Body of pancreas (tissue), 4 donors: ENCODE measurements around the gene PCCA. TPM values are rescaled to one million over a fixed set of nuclear protein-coding genes. Genes with fewer than 3 reads are reported as not detected.

Source experiments
- ATAC-seq: fragments of 150-250 bp; one replicate; pipeline ENCODE4 v1.9.1; 2016
- DNase-seq, 4 donors: peaks; one replicate each; pipeline ENCODE4 v3.0.0-alpha.2; 2019
- H3K27ac ChIP-seq, 4 donors: fragments of 200-600 bp; sonication (generic); 1 replicate in 3 of 4; 2 replicates in 1 of 4; pipeline versions ENCODE4 v1.5.1 to v1.6.1; 2016 to 2019; ENCODE audit warnings: mild to moderate bottlenecking in 1 of 4, mixed read lengths in 1 of 4, moderate library complexity in 1 of 4
- H3K27me3 ChIP-seq, 2 donors: fragments of 200-600 bp; sonication (generic); one replicate each; pipeline ENCODE4 v1.6.0; 2016; ENCODE audit warnings: mild to moderate bottlenecking in 1 of 2
- H3K36me3 ChIP-seq, 2 donors: fragments of 200-600 bp; sonication (generic); replicated peaks in 1 of 2; 2 replicates each; pipeline ENCODE4 v1.5.1; 2016; ENCODE audit warnings: low read depth in 2 of 2; ENCODE audit not compliant: insufficient read depth in 1 of 2
- H3K4me1 ChIP-seq: fragments of 200-600 bp; sonication (generic); one replicate; pipeline ENCODE4 v1.6.0; 2016
- H3K4me3 ChIP-seq, 2 donors: fragments of 200-600 bp; sonication (generic); 1 replicate in 1 of 2; 2 replicates in 1 of 2; pipeline ENCODE4 v1.5.1; 2016 to 2019
- H3K9me3 ChIP-seq, 3 donors: fragments of 200-600 bp; sonication (generic); 1 replicate in 2 of 3; 2 replicates in 1 of 3; pipeline ENCODE4 v1.5.1; 2016
- POLR2A ChIP-seq, 3 donors: fragments of 450-650 bp; IDR thresholded peaks; one replicate each; pipeline ENCODE4 v1.6.1; 2016; ENCODE audit warnings: antibody characterized with exemption in 3 of 3, mild to moderate bottlenecking in 2 of 3
- WGBS, 2 donors: methylation state at CpG; one replicate each; pipeline ENCODE4 v1.1.5; 2017; 5-methylcytosine and 5-hydroxymethylcytosine counted together
- intact Hi-C: fragments of 100-400 bp; cut with DNase I; formaldehyde crosslinking; loops from one replicate; pipeline ENCODE4 v1.15.1; 2023
- total RNA-seq, 2 donors: library from RNA; depleted of rRNA; stranded (reverse); fragments of >200 nt; gene quantifications; one replicate each; pipeline ENCODE4 v1.1.0, GENCODE V29; 2016
- TF ChIP-seq, protein P1 (sequence below), 7 experiments: fragments of 450-650 bp in 4 of 7; fragments of 200-600 bp in 3 of 7; sonication (generic) in 3 of 7; IDR thresholded peaks; one replicate each; pipeline ENCODE4 v1.5.1; 2016 to 2019; ENCODE audit warnings: antibody characterized with exemption in 7 of 7

Gene PCCA
- total RNA-seq, 2 donors from 2014 or later: 45.2 to 46.2 TPM

DNA sequence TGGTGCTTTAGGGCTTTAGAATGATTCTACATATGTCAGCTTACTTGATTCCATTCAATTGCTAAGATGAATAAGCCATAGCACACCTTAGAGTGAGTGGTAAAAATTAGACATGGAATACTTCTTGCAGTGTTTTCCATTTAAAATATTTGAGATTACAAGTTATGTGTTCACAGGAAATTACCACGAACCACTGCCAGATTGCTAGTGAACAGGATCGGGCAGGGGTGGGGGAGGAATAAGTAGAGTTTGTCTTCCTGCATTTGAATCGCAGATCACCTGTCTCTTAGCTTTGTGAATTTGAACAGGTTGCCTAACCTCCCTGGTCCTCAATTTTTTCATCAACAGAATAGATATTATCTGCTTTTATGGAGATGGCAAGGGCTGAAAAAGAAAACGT, 375.1 kb downstream of the PCCA start:
- Histone ChIP-seq H3K36me3 (no peaks in the 10 kb centered on the region), H3K27ac (no peak overlapping the region), H3K4me1 (no peaks in the 10 kb centered on the region), H3K9me3 (no peaks in the 10 kb centered on the region), H3K27me3 (no peaks in the 10 kb centered on the region), H3K4me3 (no peak overlapping the region)
- intact Hi-C loops: no loop called here
- ATAC-seq: no peak
- 56 to 61% methylated on average over 4 of the region's 4 CpGs for WGBS, 2 donors
- TF ChIP-seq, protein P1, sequence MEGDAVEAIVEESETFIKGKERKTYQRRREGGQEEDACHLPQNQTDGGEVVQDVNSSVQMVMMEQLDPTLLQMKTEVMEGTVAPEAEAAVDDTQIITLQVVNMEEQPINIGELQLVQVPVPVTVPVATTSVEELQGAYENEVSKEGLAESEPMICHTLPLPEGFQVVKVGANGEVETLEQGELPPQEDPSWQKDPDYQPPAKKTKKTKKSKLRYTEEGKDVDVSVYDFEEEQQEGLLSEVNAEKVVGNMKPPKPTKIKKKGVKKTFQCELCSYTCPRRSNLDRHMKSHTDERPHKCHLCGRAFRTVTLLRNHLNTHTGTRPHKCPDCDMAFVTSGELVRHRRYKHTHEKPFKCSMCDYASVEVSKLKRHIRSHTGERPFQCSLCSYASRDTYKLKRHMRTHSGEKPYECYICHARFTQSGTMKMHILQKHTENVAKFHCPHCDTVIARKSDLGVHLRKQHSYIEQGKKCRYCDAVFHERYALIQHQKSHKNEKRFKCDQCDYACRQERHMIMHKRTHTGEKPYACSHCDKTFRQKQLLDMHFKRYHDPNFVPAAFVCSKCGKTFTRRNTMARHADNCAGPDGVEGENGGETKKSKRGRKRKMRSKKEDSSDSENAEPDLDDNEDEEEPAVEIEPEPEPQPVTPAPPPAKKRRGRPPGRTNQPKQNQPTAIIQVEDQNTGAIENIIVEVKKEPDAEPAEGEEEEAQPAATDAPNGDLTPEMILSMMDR (IDR thresholded peaks at IDR 0.05): no peak
- TF ChIP-seq POLR2A (IDR thresholded peaks at IDR 0.05): no peak
- DNase-seq: no peak

DNA sequence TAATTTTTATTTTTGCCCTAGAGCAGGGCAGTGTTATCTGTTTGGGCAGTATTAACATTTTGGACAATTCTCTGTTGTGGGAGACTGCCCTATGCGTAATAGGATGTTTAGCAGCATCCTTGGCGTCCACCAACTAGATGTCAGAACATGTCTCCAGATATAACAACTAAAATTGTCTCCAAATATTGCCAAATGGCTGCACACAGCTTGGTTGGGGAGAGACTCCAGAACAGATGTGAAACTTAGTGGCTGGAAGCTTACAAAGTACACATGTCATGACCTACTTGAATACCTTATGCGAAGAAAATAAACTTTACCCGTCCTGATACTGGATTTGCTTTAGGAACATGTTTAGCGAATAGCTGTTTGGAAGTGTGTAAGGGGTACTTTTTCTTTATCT, 376.7 kb downstream of the PCCA start:
- no peak for DNase-seq
- ATAC-seq: no peak
- no peaks in the 10 kb centered on the region for H3K36me3 ChIP-seq

DNA sequence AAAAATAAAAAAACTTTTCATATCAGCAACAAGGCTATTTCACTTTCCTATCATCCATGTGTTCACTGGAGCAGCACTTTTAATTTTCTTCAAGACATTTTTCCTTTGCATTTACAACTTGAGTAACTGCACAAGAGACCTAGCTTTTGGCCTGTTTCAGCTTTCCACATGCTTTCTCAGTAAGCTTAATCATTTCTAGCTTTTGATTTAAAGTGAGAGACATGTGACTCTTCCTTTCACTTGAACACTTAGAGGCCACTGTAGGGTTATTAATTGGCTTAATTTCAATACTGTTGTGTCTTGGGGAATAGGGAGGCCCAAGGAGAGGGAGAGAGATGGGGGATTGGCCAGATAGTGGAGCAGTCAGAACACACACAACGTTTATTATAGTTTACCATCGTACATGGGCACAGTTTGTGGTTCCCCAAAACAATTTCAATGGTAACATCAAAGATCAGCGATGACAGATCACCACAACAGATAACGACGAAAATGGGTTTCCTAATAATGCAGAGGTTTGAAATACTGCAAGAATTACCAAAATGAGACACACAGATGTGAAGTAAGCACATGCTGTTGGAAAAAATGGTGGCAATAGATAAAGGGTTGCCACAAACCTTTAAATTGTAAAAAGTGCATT, 382.1 kb downstream of the PCCA start:
- TF ChIP-seq, protein P1 (IDR thresholded peaks at IDR 0.05): no peak
- no peak for TF ChIP-seq POLR2A (IDR thresholded peaks at IDR 0.05)
- intact Hi-C loops: no loop called here
- 69 to 81% methylated on average over 5 of the region's 5 CpGs for WGBS, 2 donors

More for the DNA sequence above, 376.7 kb downstream of the PCCA start:
- no peaks in the 10 kb centered on the region for H3K4me1 ChIP-seq
- H3K4me3 ChIP-seq: no peak overlapping the region
- H3K27me3 ChIP-seq: no peaks in the 10 kb centered on the region
- 88 to 95% methylated on average over 5 of the region's 5 CpGs for WGBS, 2 donors
- TF ChIP-seq, protein P1 (IDR thresholded peaks at IDR 0.05): no peak
- TF ChIP-seq POLR2A (IDR thresholded peaks at IDR 0.05): no peak
- H3K27ac ChIP-seq: no peak overlapping the region
- intact Hi-C loops: no loop called here
- no peaks in the 10 kb centered on the region for H3K9me3 ChIP-seq

DNA sequence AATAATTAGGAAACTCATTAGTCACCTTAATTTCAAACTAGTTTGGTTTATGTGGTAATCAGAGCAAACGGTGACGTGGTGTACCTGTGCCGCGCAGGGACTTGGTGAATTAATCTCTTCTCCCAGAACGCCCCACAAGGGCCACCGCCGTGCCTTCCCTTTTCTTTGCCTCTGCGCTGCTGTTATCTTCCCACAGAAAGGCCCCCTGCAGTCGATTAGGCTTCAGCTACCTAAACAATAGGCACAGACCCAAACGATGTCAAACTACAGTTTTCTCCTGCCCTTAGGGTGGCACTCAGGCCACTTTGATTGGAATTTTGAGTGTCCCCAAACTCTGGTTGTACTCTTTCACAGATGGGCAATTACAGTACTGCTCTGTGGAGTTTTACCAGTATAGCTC, 384.2 kb downstream of the PCCA start:
- intact Hi-C loops: no loop called here
- WGBS, 2 donors: 81% methylated on average over 10 of the region's 10 CpGs
- Histone ChIP-seq H3K27ac (no peak overlapping the region), H3K9me3 (no peaks in the 10 kb centered on the region), H3K36me3 (no peaks in the 10 kb centered on the region), H3K4me3 (no peak overlapping the region), H3K27me3 (no peaks in the 10 kb centered on the region), H3K4me1 (no peaks in the 10 kb centered on the region)
- DNase-seq: no peak
- no peak for ATAC-seq
- TF ChIP-seq, protein P1 (IDR thresholded peaks at IDR 0.05): no peak
- TF ChIP-seq POLR2A (IDR thresholded peaks at IDR 0.05): no peak

More for the DNA sequence above, 382.1 kb downstream of the PCCA start:
- H3K36me3 ChIP-seq: no peaks in the 10 kb centered on the region
- no peaks in the 10 kb centered on the region for H3K27me3 ChIP-seq
- no peaks in the 10 kb centered on the region for H3K4me1 ChIP-seq
- H3K9me3 ChIP-seq: no peaks in the 10 kb centered on the region
- H3K4me3 ChIP-seq: no peak overlapping the region
- no peak overlapping the region for H3K27ac ChIP-seq
- DNase-seq: no peak
- ATAC-seq: no peak

DNA sequence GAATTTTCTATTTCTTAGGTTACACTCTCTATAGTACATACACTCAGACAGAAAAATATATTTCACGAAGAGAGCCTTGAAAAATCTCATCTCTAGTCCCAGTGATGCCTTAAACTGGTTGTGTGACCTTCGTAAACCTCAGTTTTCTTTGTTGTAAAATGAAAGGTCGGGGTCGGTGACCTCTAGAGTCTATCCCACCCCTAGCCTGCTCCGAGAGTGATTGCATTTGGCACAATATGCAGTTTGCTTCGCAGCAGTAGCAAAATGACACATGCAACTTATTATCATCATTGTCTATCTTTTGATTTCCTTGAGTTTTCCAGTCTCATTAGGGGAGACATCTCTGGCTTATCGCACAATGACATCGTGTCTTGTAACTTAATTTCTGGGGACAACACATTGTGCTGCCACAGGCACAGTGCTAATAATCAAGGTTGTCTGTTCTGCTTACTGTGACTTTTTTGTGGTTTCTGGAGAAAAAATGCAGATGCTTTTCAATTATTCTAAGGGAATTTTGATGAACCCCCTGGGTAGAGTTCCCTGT, 384.7 kb downstream of the PCCA start:
- Histone ChIP-seq H3K36me3 (no peaks in the 10 kb centered on the region), H3K4me3 (no peak overlapping the region), H3K27ac (no peak overlapping the region), H3K27me3 (no peaks in the 10 kb centered on the region), H3K9me3 (no peaks in the 10 kb centered on the region), H3K4me1 (no peaks in the 10 kb centered on the region)
- TF ChIP-seq POLR2A (IDR thresholded peaks at IDR 0.05): no peak
- TF ChIP-seq, protein P1 (IDR thresholded peaks at IDR 0.05): no peak
- intact Hi-C loops: no loop called here
- DNase-seq: no peak
- ATAC-seq: no peak
- WGBS, 2 donors: 96 to 97% methylated on average over 8 of the region's 8 CpGs
